B cell (primary cell): ENCODE data around the gene ELMO1. TPM values are rescaled to one million over a fixed set of nuclear protein-coding genes. Genes with fewer than 3 reads are reported as not detected.

Experiments used
- ATAC-seq: fragments of 200-7000 bp; cut with Tn5 transposase; one replicate; pipeline ENCODE4 v1.10.0; 2021; ENCODE audit warnings: low read depth, mild to moderate bottlenecking, moderate number of reproducible peaks, moderate library complexity
- CTCF ChIA-PET: fragments of 350-600 bp; sonication (Branson Sonifier 250); formaldehyde crosslinking; loops from one replicate; lab custom pipeline; 2021; ENCODE audit warnings: antibody characterized with exemption, inconsistent platforms; lab: Charles Lee
- POLR2A ChIA-PET: fragments of 350-600 bp; sonication (Branson Sonifier 250); formaldehyde crosslinking; loops from one replicate; lab custom pipeline; 2021; ENCODE audit warnings: antibody characterized with exemption; lab: Charles Lee
- DNase-seq: peaks from one replicate; pipeline ENCODE4 v3.0.0; 2013
- H2AFZ ChIP-seq: 2 replicates; pipeline ENCODE4 v1.6.1; 2012; ENCODE audit warnings: mild to moderate bottlenecking, low read depth, low read length; ENCODE audit not compliant: insufficient read depth, poor library complexity, severe bottlenecking
- H3K27ac ChIP-seq, 2 donors: 1 replicate in 1 of 2; 2 replicates in 1 of 2; pipeline ENCODE4 v1.5.1; 2012 to 2013; ENCODE audit warnings: low read length in 2 of 2, mild to moderate bottlenecking in 2 of 2, moderate library complexity in 1 of 2
- H3K27me3 ChIP-seq, 4 experiments: fragments of 200-600 bp in 1 of 4; sonication (generic) in 1 of 4; replicated peaks in 1 of 4; 1 replicate in 2 of 4; 2 replicates in 2 of 4; pipeline versions ENCODE4 v1.6.1 to v1.7.0; 2013 to 2016; ENCODE audit warnings: low read length in 3 of 4, mild to moderate bottlenecking in 2 of 4, mixed read lengths in 1 of 4, moderate library complexity in 1 of 4; ENCODE audit not compliant: insufficient read depth in 4 of 4, control insufficient read depth in 3 of 4; ENCODE audit errors: control extremely low read depth in 1 of 4
- H3K36me3 ChIP-seq, 2 experiments: replicated peaks in 1 of 2; 1 replicate in 1 of 2; 2 replicates in 1 of 2; pipeline versions ENCODE4 v1.6.1 to v1.7.1; 2013; ENCODE audit warnings: low read length in 1 of 2; ENCODE audit not compliant: insufficient read depth in 2 of 2, control insufficient read depth in 1 of 2; ENCODE audit errors: control extremely low read depth in 1 of 2, extremely low read depth in 1 of 2
- H3K4me1 ChIP-seq, 2 donors: fragments of 200-600 bp in 1 of 2; sonication (generic) in 1 of 2; 1 replicate in 1 of 2; 2 replicates in 1 of 2; pipeline versions ENCODE4 v1.5.1 to v1.6.1; 2013 to 2017; ENCODE audit warnings: low read length in 2 of 2; ENCODE audit not compliant: control insufficient read depth in 2 of 2, insufficient read depth in 2 of 2
- H3K4me2 ChIP-seq: replicated peaks from 2 replicates; pipeline ENCODE3; 2012; ENCODE audit warnings: mild to moderate bottlenecking, low read depth, low read length; ENCODE audit not compliant: poor library complexity, severe bottlenecking
- H3K4me3 ChIP-seq, 5 experiments: fragments of 200-600 bp in 1 of 5; sonication (generic) in 1 of 5; 1 replicate in 3 of 5; 2 replicates in 2 of 5; pipeline versions ENCODE4 v1.5.1 to v1.7.0; 2011 to 2016; ENCODE audit warnings: low read length in 4 of 5, mild to moderate bottlenecking in 4 of 5, low read depth in 2 of 5, control low read depth in 1 of 5, moderate library complexity in 1 of 5; ENCODE audit not compliant: insufficient read depth in 1 of 5; ENCODE audit errors: control extremely low read depth in 1 of 5, extremely low read depth in 1 of 5
- H3K79me2 ChIP-seq: fragments of 200-600 bp; sonication (generic); one replicate; pipeline ENCODE4 v1.6.0; 2016; ENCODE audit warnings: low read length; ENCODE audit not compliant: control insufficient read depth, insufficient read depth
- H3K9ac ChIP-seq: fragments of 200-600 bp; sonication (generic); 2 replicates; pipeline ENCODE4 v1.6.1; 2017; ENCODE audit warnings: mild to moderate bottlenecking, low read length, moderate library complexity
- H3K9me3 ChIP-seq, 3 donors: one replicate each; pipeline versions ENCODE4 v1.6.1 to v1.7.1; 2013; ENCODE audit warnings: low read length in 2 of 3; ENCODE audit not compliant: control insufficient read depth in 2 of 3, insufficient read depth in 1 of 3; ENCODE audit errors: control extremely low read depth in 1 of 3
- H4K20me1 ChIP-seq: 2 replicates; pipeline ENCODE4 v1.6.0; 2012; ENCODE audit warnings: mild to moderate bottlenecking, low read length; ENCODE audit not compliant: insufficient read depth, control insufficient read depth, poor library complexity, severe bottlenecking
- H3K27ac Mint-ChIP-seq: one replicate; pipeline ENCODE4 v1.8.0; 2021; ENCODE audit warnings: mixed read lengths
- H3K27me3 Mint-ChIP-seq: one replicate; pipeline ENCODE4 v1.8.0; 2021; ENCODE audit warnings: mixed read lengths
- H3K4me1 Mint-ChIP-seq: one replicate; pipeline ENCODE4 v1.8.0; 2021; ENCODE audit warnings: mixed read lengths
- H3K4me3 Mint-ChIP-seq: one replicate; pipeline ENCODE4 v1.8.0; 2021; ENCODE audit warnings: mixed read lengths
- H3K9me3 Mint-ChIP-seq: one replicate; pipeline ENCODE4 v1.8.0; 2022; ENCODE audit warnings: mixed read lengths; ENCODE audit not compliant: insufficient read depth
- EZH2 ChIP-seq: IDR thresholded peaks from 2 replicates; pipeline ENCODE4 v1.6.1; 2012; ENCODE audit warnings: borderline replicate concordance, low read depth, mild to moderate bottlenecking, moderate library complexity, low read length; ENCODE audit not compliant: insufficient read depth, poor library complexity, severe bottlenecking
- WGBS: methylation state at CpG from one replicate; pipeline ENCODE4 v1.1.5; 2013; ENCODE audit warnings: missing lambda C conversion rate; ENCODE audit not compliant: insufficient coverage; 5-methylcytosine and 5-hydroxymethylcytosine counted together
- intact Hi-C: fragments of 100-400 bp; cut with micrococcal nuclease; formaldehyde crosslinking; loops from one replicate; pipeline ENCODE4 v1.10.0; 2022
- polyA plus RNA-seq: library from polyadenylated mRNA; depleted of rRNA; stranded (reverse); fragments of >200 nt; gene quantifications from 2 replicates; pipeline ENCODE4 v1.2.3, GENCODE V29; 2012
- total RNA-seq, 2 donors: library from RNA; stranded (reverse); fragments of 120-200 nt in 1 of 2; gene quantifications; 1 replicate in 1 of 2; 2 replicates in 1 of 2; pipeline versions ENCODE4 v1.2.3 to v1.2.4, GENCODE V29; 2013 to 2022
- TF ChIP-seq, protein P1 (sequence below): fragments of 200-600 bp; IDR thresholded peaks from one replicate; pipeline ENCODE4 v1.8.0; 2022; ENCODE audit warnings: antibody characterized with exemption, mild to moderate bottlenecking

Gene ELMO1
- total and polyA plus RNA-seq, 2 donors (not counting 1 experiment from before 2014, with no cell fraction given) = 44.7 to 177 TPM

DNA sequence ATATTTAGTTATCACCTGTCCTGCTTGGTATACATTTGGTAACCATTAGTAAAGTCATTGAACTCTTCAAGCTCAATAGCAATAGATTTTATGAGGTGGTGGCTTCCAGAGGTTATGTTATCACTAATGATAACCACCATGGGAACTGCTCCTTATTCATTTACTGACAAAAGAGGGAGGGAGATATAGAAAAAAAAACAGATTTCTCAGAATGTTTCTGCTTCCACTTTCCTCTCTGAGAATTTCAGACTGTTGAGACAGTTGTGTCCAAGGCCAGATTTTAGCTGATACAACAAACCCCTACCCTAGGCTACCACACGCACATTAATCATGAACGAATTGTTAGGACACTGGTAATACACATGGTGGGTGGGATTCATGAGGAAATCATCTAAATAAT is 570.4 kb downstream of the ELMO1 start:
- H3K27me3 ChIP-seq = no peaks in the 10 kb centered on the region
- no peaks in the 10 kb centered on the region for H3K9me3 ChIP-seq
- no peak overlapping the region for H2AFZ ChIP-seq
- intact Hi-C loops = no loop called here
- H3K4me3 Mint-ChIP-seq = no peak overlapping the region
- CTCF ChIA-PET = no interaction called here
- peaks cover 2 to 60% of the 10 kb centered on the region in 2 experiments for H3K36me3 ChIP-seq
- no peak overlapping the region for H3K27ac Mint-ChIP-seq
- no peaks in the 10 kb centered on the region for H4K20me1 ChIP-seq
- peaks cover 5% of the 10 kb centered on the region for H3K4me1 Mint-ChIP-seq
- H3K79me2 ChIP-seq = no peaks in the 10 kb centered on the region
- TF ChIP-seq, protein P1, sequence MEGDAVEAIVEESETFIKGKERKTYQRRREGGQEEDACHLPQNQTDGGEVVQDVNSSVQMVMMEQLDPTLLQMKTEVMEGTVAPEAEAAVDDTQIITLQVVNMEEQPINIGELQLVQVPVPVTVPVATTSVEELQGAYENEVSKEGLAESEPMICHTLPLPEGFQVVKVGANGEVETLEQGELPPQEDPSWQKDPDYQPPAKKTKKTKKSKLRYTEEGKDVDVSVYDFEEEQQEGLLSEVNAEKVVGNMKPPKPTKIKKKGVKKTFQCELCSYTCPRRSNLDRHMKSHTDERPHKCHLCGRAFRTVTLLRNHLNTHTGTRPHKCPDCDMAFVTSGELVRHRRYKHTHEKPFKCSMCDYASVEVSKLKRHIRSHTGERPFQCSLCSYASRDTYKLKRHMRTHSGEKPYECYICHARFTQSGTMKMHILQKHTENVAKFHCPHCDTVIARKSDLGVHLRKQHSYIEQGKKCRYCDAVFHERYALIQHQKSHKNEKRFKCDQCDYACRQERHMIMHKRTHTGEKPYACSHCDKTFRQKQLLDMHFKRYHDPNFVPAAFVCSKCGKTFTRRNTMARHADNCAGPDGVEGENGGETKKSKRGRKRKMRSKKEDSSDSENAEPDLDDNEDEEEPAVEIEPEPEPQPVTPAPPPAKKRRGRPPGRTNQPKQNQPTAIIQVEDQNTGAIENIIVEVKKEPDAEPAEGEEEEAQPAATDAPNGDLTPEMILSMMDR = no peak
- TF ChIP-seq EZH2 = no peak
- no peaks in the 10 kb centered on the region for H3K27me3 Mint-ChIP-seq
- no peaks in the 10 kb centered on the region for H3K9me3 Mint-ChIP-seq
- H3K27ac ChIP-seq = no peak overlapping the region
- DNase-seq (no peak), ATAC-seq (no peak)
- H3K9ac ChIP-seq = no peak overlapping the region
- no peak overlapping the region for H3K4me2 ChIP-seq
- POLR2A ChIA-PET = no interaction called here
- H3K4me3 ChIP-seq = no peak overlapping the region
- no CpG with 5 or more reads among the region's 2 CpGs for WGBS
- H3K4me1 ChIP-seq = no peaks in the 10 kb centered on the region

- Histone ChIP-seq H4K20me1 (no peaks in the 10 kb centered on the region), H3K27me3 (no peaks in the 10 kb centered on the region), H3K79me2 (no peaks in the 10 kb centered on the region), H3K4me3 (no peak overlapping the region), H2AFZ (no peak overlapping the region), H3K9ac (no peak overlapping the region), H3K4me1 (no peaks in the 10 kb centered on the region), H3K4me2 (no peak overlapping the region), H3K9me3 (no peaks in the 10 kb centered on the region), H3K36me3 (peaks cover 2 to 65% of the 10 kb centered on the region in 2 experiments), H3K27ac (no peak overlapping the region)
- CTCF ChIA-PET = interaction anchor here (0.7 kb wide), 1 partner anchor 9 kb away, joined by 3 read pairs; no protein-coding TSS in a partner anchor
- H3K4me1 Mint-ChIP-seq = no peaks in the 10 kb centered on the region
- no peaks in the 10 kb centered on the region for H3K9me3 Mint-ChIP-seq
- no peak overlapping the region for H3K27ac Mint-ChIP-seq
- no peak overlapping the region for H3K4me3 Mint-ChIP-seq
- POLR2A ChIA-PET = no interaction called here
- no peak for ATAC-seq
- intact Hi-C loops = no loop called here
- 100% methylated on average over 1 of the region's 2 CpGs for WGBS
- H3K27me3 Mint-ChIP-seq = no peaks in the 10 kb centered on the region
- no peak for DNase-seq
- TF ChIP-seq, protein P1 = no peak
These were observed 572.9 kb downstream of the ELMO1 start for GRCh38 chr7:36875794-36876193.
